Loucy (cell line): Measurements from ENCODE around the gene GRAP.

Experiments used
- H2AFZ ChIP-seq: fragments of 200-600 bp; sonication (generic); 2 replicates; pipeline ENCODE4 v1.6.0; 2016; ENCODE audit warnings: antibody characterized with exemption, mild to moderate bottlenecking, low read length, moderate library complexity
- H3F3A ChIP-seq: fragments of 200-600 bp; 2 replicates; pipeline ENCODE4 v1.6.0; 2016; ENCODE audit warnings: antibody characterized with exemption, low read depth, mild to moderate bottlenecking
- H3K27me3 ChIP-seq: fragments of 200-600 bp; sonication (generic); 2 replicates; pipeline ENCODE4 v1.6.1; 2014; ENCODE audit warnings: low read length, mild to moderate bottlenecking; ENCODE audit not compliant: insufficient read depth, poor library complexity, severe bottlenecking
- H3K36me3 ChIP-seq: fragments of 200-600 bp; sonication (generic); 2 replicates; pipeline ENCODE4 v1.6.1; 2016; ENCODE audit warnings: low read length; ENCODE audit not compliant: insufficient read depth
- H3K4me1 ChIP-seq: fragments of 200-600 bp; sonication (generic); 2 replicates; pipeline ENCODE4 v1.5.1; 2014; ENCODE audit warnings: low read length, mild to moderate bottlenecking; ENCODE audit not compliant: insufficient read depth, poor library complexity, severe bottlenecking
- H3K4me2 ChIP-seq: fragments of 200-600 bp; sonication (generic); 2 replicates; pipeline ENCODE4 v1.6.0; 2014; ENCODE audit warnings: antibody characterized with exemption, low read length, low read depth, mild to moderate bottlenecking; ENCODE audit not compliant: poor library complexity, severe bottlenecking
- H3K4me3 ChIP-seq: fragments of 200-600 bp; sonication (generic); 2 replicates; pipeline ENCODE4 v1.5.1; 2014; ENCODE audit warnings: low read length, mild to moderate bottlenecking, mixed read lengths; ENCODE audit not compliant: poor library complexity, severe bottlenecking
- H3K79me2 ChIP-seq: fragments of 200-600 bp; sonication (generic); 2 replicates; pipeline ENCODE4 v1.6.1; 2014; ENCODE audit warnings: low read length; ENCODE audit not compliant: insufficient read depth
- H3K9ac ChIP-seq: fragments of 200-600 bp; sonication (generic); 2 replicates; pipeline ENCODE4 v1.6.0; 2014; ENCODE audit warnings: mild to moderate bottlenecking, low read depth, low read length, moderate library complexity; ENCODE audit not compliant: poor library complexity, severe bottlenecking
- H3K9me2 ChIP-seq: fragments of 200-600 bp; sonication (generic); replicated peaks from 2 replicates; pipeline ENCODE4 v1.6.1; 2016; ENCODE audit warnings: low read depth, low read length, mixed read lengths
- H3K9me3 ChIP-seq: fragments of 200-600 bp; sonication (generic); 2 replicates; pipeline ENCODE4 v1.6.1; 2014; ENCODE audit warnings: mild to moderate bottlenecking, antibody characterized with exemption, low read length, low read depth; ENCODE audit not compliant: insufficient read depth
- H4K20me1 ChIP-seq: fragments of 200-600 bp; sonication (generic); 2 replicates; pipeline ENCODE4 v1.6.0; 2014; ENCODE audit warnings: antibody characterized with exemption, low read length, mild to moderate bottlenecking; ENCODE audit not compliant: insufficient read depth, poor library complexity, severe bottlenecking
- CTCF ChIP-seq: fragments of 200-600 bp; sonication (generic); conservative IDR thresholded peaks from 2 replicates; pipeline ENCODE4 v1.5.1; 2014; ENCODE audit warnings: mild to moderate bottlenecking, antibody characterized with exemption, low read length
- EZH2phosphoT487 ChIP-seq: fragments of 200-600 bp; IDR thresholded peaks from 2 replicates; pipeline ENCODE4 v1.6.1; 2018; ENCODE audit warnings: antibody characterized with exemption, mild to moderate bottlenecking, moderate library complexity, borderline replicate concordance

The GRAP gene

GRCh38 chr17:19013806-19014627 lies 32.7 kb downstream of the GRAP start:
- no peaks in the 10 kb centered on the region for H3K79me2 ChIP-seq
- H3K36me3 ChIP-seq = no peaks in the 10 kb centered on the region
- H3K9ac ChIP-seq = no peak overlapping the region
- no peaks in the 10 kb centered on the region for H4K20me1 ChIP-seq
- no peak overlapping the region for H3K4me3 ChIP-seq
- no peaks in the 10 kb centered on the region for H3K9me2 ChIP-seq
- no peak overlapping the region for H2AFZ ChIP-seq
- H3F3A ChIP-seq = no peaks in the 10 kb centered on the region
- H3K4me2 ChIP-seq = no peak overlapping the region
- no peaks in the 10 kb centered on the region for H3K27me3 ChIP-seq
- TF ChIP-seq CTCF (no peak), EZH2phosphoT487 (no peak)
- H3K9me3 ChIP-seq = no peaks in the 10 kb centered on the region
- no peaks in the 10 kb centered on the region for H3K4me1 ChIP-seq

- Histone ChIP-seq H2AFZ (no peak overlapping the region), H3F3A (no peaks in the 10 kb centered on the region), H3K4me2 (no peak overlapping the region), H3K4me3 (no peak overlapping the region), H4K20me1 (no peaks in the 10 kb centered on the region), H3K79me2 (no peaks in the 10 kb centered on the region), H3K9me3 (no peaks in the 10 kb centered on the region), H3K4me1 (no peaks in the 10 kb centered on the region), H3K27me3 (no peaks in the 10 kb centered on the region), H3K9me2 (no peaks in the 10 kb centered on the region), H3K36me3 (no peaks in the 10 kb centered on the region), H3K9ac (no peak overlapping the region)
- TF ChIP-seq CTCF = no peak
- TF ChIP-seq EZH2phosphoT487 = no peak
Observed at GRCh38 chr17:19013226-19013625, 33.5 kb downstream of the GRAP start.

- Histone ChIP-seq H3F3A (no peaks in the 10 kb centered on the region), H3K9ac (no peak overlapping the region), H3K4me2 (no peak overlapping the region), H3K4me3 (no peak overlapping the region), H3K79me2 (no peaks in the 10 kb centered on the region), H3K36me3 (no peaks in the 10 kb centered on the region), H3K9me2 (no peaks in the 10 kb centered on the region), H2AFZ (no peak overlapping the region), H3K4me1 (no peaks in the 10 kb centered on the region), H4K20me1 (no peaks in the 10 kb centered on the region), H3K27me3 (no peaks in the 10 kb centered on the region), H3K9me3 (no peaks in the 10 kb centered on the region)
- TF ChIP-seq EZH2phosphoT487 = no peak
- no peak for TF ChIP-seq CTCF
Observed at GRCh38 chr17:19012171-19013080, 34.3 kb downstream of the GRAP start.
